RWPE2 (cell line): Measurements from ENCODE around the gene PNCK.
"Not testable (repeated sequence)": the region's sequence is repeated elsewhere in the genome, so short reads cannot be mapped to it uniquely, and the experiment has no call there.

ENCODE experiments used
- ATAC-seq: fragments of 200-7000 bp; cut with Tn5 transposase; 3 replicates; pipeline ENCODE4 v1.9.1; 2021; ENCODE audit warnings: low read depth
- DNase-seq: peaks from one replicate; pipeline ENCODE4 v3.0.0-alpha.2; 2020; ENCODE audit warnings: low spot score
- H3K27ac ChIP-seq: fragments of 450-650 bp; 2 replicates; pipeline ENCODE4 v1.5.1; 2017; ENCODE audit warnings: mild to moderate bottlenecking; ENCODE audit not compliant: poor library complexity, severe bottlenecking
- H3K27me3 ChIP-seq: fragments of 250-450 bp; sonication (Bioruptor Pico); 2 replicates; pipeline ENCODE4 v1.5.1; 2021; ENCODE audit warnings: mild to moderate bottlenecking, moderate library complexity; ENCODE audit not compliant: insufficient read depth, poor library complexity, severe bottlenecking
- H3K36me3 ChIP-seq: fragments of 250-450 bp; sonication (Bioruptor Pico); 2 replicates; pipeline ENCODE4 v1.5.1; 2020; ENCODE audit warnings: low read depth, mild to moderate bottlenecking, moderate library complexity
- H3K4me1 ChIP-seq: fragments of 250-450 bp; sonication (Bioruptor Pico); 2 replicates; pipeline ENCODE4 v1.5.1; 2021; ENCODE audit warnings: mild to moderate bottlenecking, moderate library complexity; ENCODE audit not compliant: insufficient read depth, poor library complexity, severe bottlenecking
- H3K4me3 ChIP-seq: fragments of 250-450 bp; sonication (Bioruptor Pico); 2 replicates; pipeline ENCODE4 v1.5.1; 2021; ENCODE audit warnings: mild to moderate bottlenecking, moderate library complexity; ENCODE audit not compliant: severe bottlenecking
- H3K9me3 ChIP-seq: fragments of 250-450 bp; sonication (Bioruptor Pico); 2 replicates; pipeline ENCODE4 v1.5.1; 2021; ENCODE audit warnings: mild to moderate bottlenecking, moderate library complexity; ENCODE audit not compliant: severe bottlenecking
- CTCF ChIP-seq: fragments of 450-650 bp; IDR thresholded peaks from one replicate; pipeline ENCODE4 v1.5.1; 2017; ENCODE audit warnings: mild to moderate bottlenecking, moderate library complexity; ENCODE audit not compliant: poor library complexity, severe bottlenecking

Gene PNCK

DNA sequence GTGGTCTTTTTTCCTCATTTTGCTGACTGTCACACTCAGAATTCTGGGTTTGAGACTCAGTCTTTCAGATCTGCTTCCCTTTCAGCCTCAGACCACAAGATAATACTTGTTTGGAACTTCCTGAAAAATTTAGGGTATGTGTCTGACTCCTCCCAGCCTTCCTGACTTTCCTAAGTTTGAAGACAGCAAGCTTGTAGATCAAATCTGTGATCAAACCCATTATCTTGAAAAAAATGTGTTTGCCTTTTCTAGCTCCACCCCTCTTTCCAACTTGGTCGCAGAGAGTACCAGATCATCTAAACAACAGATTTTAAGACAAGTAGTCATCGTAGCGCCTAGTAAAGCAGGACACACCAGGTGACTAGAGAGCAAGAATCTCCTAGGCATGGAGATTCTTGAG, 40.6 kb upstream of the PNCK start:
- TF ChIP-seq CTCF, result no peak
- Histone ChIP-seq H3K4me3 (no peak overlapping the region), H3K4me1 (no peaks in the 10 kb centered on the region), H3K36me3 (peaks cover 56% of the 10 kb centered on the region), H3K27me3 (no peaks in the 10 kb centered on the region), H3K27ac (no peak overlapping the region), H3K9me3 (no peaks in the 10 kb centered on the region)
- DNase-seq, result no peak
- no peak for ATAC-seq

DNA sequence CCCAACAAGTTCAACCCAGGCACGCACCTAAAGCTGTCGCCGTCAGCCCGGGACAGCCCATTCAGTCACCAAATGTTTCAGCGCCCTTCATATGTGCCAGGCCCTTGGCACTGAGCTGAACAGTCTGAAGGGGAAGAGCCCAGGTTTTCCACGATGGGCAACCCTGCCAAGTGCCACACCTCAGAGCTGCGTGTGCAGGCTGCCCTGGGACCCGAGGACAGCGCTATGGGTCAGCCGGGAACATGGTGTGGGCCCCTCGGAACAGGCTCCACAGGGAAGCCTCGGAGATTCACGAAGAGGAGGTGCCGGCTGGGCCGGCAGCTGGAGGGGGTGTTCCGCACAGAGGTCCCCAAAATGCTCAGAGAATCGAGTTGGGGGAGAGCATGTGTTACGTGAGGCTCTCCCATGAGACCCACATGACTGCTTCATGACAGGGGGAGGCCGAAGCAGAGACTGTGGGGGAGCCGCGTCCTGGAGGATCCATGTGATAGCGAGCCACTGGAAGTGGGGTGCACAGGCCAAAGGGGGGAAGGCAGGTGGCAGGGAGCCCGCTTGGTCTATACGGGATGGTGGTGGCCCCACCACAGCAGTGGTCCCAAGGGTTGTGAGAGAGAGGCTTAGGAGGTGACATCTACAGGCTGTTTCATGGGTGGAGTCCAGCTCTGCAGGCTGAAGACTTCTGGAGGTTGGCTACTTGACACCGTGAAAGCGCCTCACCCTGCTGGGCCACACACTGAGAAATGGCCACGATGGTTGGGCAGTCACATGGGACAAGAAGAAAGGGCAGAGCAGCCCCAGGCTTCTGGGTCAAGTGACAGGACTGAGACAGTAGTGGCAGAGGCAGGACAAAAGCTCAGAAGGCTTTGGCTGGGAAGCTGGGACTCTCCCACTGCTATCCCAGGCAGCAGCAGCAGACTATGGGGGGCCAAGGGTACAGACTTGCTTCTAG, 36.4 kb upstream of the PNCK start:
- Histone ChIP-seq H3K9me3 (no peaks in the 10 kb centered on the region), H3K27ac (peak overlapping the region; percentile 60), H3K36me3 (peaks cover 29% of the 10 kb centered on the region), H3K4me3 (no peak overlapping the region), H3K27me3 (no peaks in the 10 kb centered on the region), H3K4me1 (no peaks in the 10 kb centered on the region)
- TF ChIP-seq CTCF, result no peak
- ATAC-seq (no peak), DNase-seq (no peak)

DNA sequence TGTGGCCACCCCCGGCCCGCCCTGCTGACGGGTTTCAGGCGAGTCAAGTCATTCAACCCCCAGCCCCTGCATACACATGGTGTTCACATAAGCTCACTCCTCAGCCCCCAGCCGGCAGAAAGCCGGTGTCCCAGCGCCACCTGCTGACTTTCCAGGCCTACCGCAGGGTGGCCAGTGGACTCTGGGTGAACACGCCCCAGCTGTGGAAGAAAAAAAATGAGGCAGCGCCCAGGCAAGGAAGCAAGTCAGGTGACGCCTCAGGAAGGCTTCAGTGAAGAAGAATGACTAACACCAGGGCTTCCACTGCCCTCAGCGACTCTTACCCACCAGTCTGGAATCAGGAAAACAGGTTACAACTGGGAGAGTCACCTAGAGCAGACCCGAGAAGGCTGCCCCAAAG, 34.8 kb upstream of the PNCK start:
- peak; percentile 61 for TF ChIP-seq CTCF
- Histone ChIP-seq H3K27ac (peak overlapping the region; percentile 60), H3K9me3 (no peaks in the 10 kb centered on the region), H3K36me3 (peaks cover 14% of the 10 kb centered on the region; the same call in 1 of the 2 replicates), H3K27me3 (no peaks in the 10 kb centered on the region), H3K4me1 (no peaks in the 10 kb centered on the region), H3K4me3 (no peak overlapping the region)
- ATAC-seq (peak; percentile 87), DNase-seq (peak; percentile 83)

- peaks cover 7% of the 10 kb centered on the region; the same call in 1 of the 2 replicates for H3K36me3 ChIP-seq
- H3K4me1 ChIP-seq, result no peaks in the 10 kb centered on the region
- ATAC-seq, result no peak
- TF ChIP-seq CTCF, result no peak
- H3K27me3 ChIP-seq, result no peaks in the 10 kb centered on the region
- H3K27ac ChIP-seq, result no peak overlapping the region
- no peak overlapping the region for H3K4me3 ChIP-seq
- no peaks in the 10 kb centered on the region for H3K9me3 ChIP-seq
- no peak for DNase-seq
Observed at GRCh38 chrX:153707406-153707805, 33.8 kb upstream of the PNCK start.

DNA sequence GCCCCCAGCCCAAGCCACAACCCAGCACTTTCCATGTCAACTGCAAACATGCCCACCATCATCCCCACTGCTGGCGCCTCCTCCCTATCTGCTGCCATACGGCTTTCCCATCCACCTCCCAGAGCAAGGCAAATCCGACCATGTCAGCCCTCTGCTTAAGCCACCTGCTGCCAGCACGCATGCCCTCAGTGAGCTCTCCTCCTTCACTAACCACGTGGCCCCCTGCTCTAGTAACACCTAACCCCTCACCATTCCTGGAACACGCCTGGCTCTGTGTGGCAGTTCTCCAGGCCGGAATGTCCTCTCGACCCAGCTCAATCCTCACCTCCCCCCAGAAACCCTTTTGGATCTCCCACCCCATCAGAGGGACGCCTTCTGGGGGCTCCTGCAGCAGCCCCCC, 33.2 kb upstream of the PNCK start:
- Histone ChIP-seq H3K36me3 (peaks cover 10% of the 10 kb centered on the region; the same call in 1 of the 2 replicates), H3K27me3 (no peaks in the 10 kb centered on the region), H3K9me3 (no peaks in the 10 kb centered on the region), H3K4me3 (no peak overlapping the region), H3K4me1 (no peaks in the 10 kb centered on the region), H3K27ac (no peak overlapping the region)
- DNase-seq, result no peak
- TF ChIP-seq CTCF, result no peak
- ATAC-seq, result no peak

DNA sequence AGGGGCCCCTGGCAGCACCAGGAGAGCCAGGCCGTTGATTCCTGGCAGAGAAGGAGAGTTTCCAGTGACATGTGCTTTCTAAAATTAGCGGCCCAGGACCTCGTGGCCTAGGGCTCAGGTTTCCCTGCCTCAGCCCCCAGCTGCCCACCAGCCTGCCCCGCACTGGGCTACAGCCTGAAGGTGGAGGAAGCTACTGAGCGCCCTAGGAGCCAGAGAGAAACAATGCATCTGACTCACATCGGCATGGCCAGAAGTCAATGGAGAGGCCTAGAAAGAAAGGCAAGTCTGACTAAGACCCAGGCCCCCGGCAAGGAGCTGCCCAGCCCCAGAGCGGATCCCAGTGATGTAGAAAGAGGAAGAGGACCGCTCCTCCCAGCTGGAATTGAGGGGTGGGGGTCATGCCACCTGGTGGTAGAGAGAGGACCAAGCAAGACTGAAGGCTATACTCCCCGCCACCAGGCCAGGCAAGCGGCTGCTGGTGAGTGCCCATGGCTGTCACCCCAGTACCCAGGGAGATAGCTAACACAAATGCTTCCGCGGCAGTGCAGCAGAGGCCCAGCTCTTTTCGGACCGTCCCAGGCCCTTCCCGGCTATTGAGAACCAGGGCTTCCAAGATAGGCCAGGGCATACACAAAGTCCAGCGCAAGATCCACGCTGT, 31.9 kb upstream of the PNCK start:
- not testable (repeated sequence) for H3K27me3 ChIP-seq, DNase-seq, H3K4me3 ChIP-seq, H3K9me3 ChIP-seq, H3K4me1 ChIP-seq
- ATAC-seq, result peak; percentile 32; the same call in 2 of the 3 replicates
- Histone ChIP-seq H3K36me3 (peaks cover 10% of the 10 kb centered on the region; the same call in 1 of the 2 replicates), H3K27ac (peak overlapping the region; percentile 20)
